GM19238 (cell line): ENCODE data around the gene IGSF22.

Source experiments
- DNase-seq: peaks from one replicate; pipeline ENCODE4 v3.0.0; 2011; ENCODE audit warnings: low spot score; ENCODE audit not compliant: insufficient read length

The IGSF22 gene

GRCh38 chr11:18745251-18745650 lies 19.3 kb upstream of the IGSF22 start:
- no peak for DNase-seq

- no peak for DNase-seq
These were observed 18.0 kb upstream of the IGSF22 start for GRCh38 chr11:18743900-18744514.

- no peak for DNase-seq
These were observed 17.4 kb upstream of the IGSF22 start for GRCh38 chr11:18743365-18743764.

GRCh38 chr11:18741783-18742182 lies 15.8 kb upstream of the IGSF22 start:
- DNase-seq = no peak

- DNase-seq = no peak
These were observed 13.7 kb upstream of the IGSF22 start for GRCh38 chr11:18739685-18740084.

- no peak for DNase-seq
These were observed 11.7 kb upstream of the IGSF22 start for GRCh38 chr11:18737642-18738041.

- DNase-seq = no peak
These were observed 10.7 kb upstream of the IGSF22 start for GRCh38 chr11:18736590-18737148.

- no peak for DNase-seq
These were observed 7.2 kb upstream of the IGSF22 start for GRCh38 chr11:18733202-18733601.

- DNase-seq = peak; percentile 64
These were observed 6.2 kb upstream of the IGSF22 start for GRCh38 chr11:18731949-18732821.

GRCh38 chr11:18731441-18731840 lies 5.5 kb upstream of the IGSF22 start:
- DNase-seq = no peak

- no peak for DNase-seq
These were observed 4.0 kb upstream of the IGSF22 start for GRCh38 chr11:18730020-18730419.

- DNase-seq = no peak
These were observed 3.4 kb upstream of the IGSF22 start for GRCh38 chr11:18729426-18729825.

GRCh38 chr11:18728658-18729057 lies 2.7 kb upstream of the IGSF22 start:
- no peak for DNase-seq

GRCh38 chr11:18727479-18728236 lies 1.7 kb upstream of the IGSF22 start:
- peak; percentile 62 for DNase-seq

GRCh38 chr11:18723991-18724390 lies 2.0 kb downstream of the IGSF22 start:
- no peak for DNase-seq

- DNase-seq = no peak
These were observed 3.7 kb downstream of the IGSF22 start for GRCh38 chr11:18722293-18722637.

GRCh38 chr11:18721561-18722292 lies 4.3 kb downstream of the IGSF22 start:
- DNase-seq = peak; percentile 53

GRCh38 chr11:18720808-18721560 lies 5.0 kb downstream of the IGSF22 start:
- peak; percentile 64 for DNase-seq

- DNase-seq = no peak
These were observed 5.7 kb downstream of the IGSF22 start for GRCh38 chr11:18720091-18720807.

- DNase-seq = no peak
These were observed 10.5 kb downstream of the IGSF22 start for GRCh38 chr11:18715476-18715875.
